ENCODE data around the gene GLP2R.

Gene GLP2R

DNA sequence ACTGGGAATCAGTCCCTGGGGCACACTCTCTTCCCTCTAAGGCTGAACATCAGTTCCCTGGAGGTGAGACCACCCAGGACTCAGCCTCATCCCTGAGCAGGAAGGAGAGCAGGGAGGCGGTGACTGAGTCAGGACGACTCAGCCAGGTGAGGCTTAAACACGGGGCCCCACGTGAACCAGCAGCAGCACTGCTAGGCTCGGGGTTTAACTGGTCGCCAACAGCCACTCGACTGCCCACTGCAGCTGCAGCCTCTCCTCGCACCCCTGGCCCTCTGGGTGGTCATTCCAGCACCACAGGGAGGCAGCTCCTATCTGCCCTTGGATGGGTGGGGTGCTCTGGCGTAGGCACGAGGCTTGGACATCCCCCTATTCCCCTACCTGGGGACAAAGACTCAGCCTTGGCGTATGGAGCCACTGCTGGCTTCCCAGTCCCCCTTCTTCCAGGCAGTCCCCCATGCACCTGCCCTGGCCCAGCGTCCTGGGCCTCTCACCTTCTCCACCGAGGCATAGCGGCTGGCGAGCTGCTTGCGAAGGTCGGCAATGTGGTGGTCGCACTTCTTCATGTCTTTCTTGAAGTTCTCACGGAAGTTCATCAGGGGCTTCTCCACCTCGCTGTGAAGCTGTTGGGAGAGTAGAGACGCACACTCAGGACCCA, 100.6 kb downstream of the GLP2R start:
- no peak for DNase-seq

DNA sequence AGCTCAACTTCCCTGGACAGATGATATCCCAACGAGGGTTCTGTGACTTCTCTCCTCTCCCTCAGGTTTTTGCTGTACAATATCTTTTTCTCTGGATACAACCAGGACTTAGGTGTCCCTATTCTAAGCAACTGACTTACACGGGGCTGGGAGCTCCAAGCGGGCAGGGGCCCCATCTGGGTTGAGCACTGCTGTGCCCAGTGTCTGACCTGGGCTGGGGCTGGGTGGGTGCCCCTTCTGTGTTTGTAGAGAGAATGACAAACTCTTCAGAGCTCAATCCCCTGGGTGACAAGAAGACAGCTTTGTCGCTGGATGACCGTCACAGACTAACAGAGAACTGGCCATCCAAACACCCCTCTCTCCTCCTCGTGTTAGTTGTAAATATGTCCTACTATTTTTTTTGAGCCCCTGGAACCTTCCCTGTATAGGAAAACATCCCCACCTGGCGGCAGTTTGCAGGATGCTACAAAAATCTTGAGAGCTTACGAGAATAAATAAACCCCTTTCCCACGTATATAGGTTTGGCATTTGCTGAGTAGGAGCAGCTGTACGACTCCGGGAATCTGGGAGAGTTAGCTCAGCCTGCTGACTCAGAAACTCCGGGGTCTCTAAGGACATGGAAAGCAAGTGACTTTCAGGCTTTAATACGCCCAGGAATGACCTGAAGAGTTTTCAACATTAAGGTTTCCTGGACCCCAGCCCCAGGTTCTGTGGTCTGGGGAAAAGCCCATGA, 103.0 kb downstream of the GLP2R start:
- no peak for DNase-seq

DNA sequence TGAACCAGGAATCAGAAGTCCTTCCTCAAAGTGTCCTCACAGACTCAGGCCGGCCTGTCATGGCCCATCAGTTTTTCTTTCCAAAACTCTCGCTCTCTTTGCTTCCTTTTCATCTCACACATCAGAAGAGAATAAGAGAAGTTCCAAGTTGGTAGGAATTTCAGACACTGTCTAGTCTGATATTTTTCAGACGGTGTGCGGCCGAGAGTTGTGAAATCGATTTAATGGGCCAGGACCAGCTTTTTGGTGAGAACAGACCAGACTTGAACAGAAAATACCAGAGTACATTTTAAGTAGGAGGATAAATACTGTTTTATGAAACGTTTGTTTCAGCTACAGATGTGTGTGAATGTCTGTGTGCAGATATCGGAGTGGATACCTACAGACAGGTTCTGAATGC, 104.1 kb downstream of the GLP2R start:
- no peak for DNase-seq

DNA sequence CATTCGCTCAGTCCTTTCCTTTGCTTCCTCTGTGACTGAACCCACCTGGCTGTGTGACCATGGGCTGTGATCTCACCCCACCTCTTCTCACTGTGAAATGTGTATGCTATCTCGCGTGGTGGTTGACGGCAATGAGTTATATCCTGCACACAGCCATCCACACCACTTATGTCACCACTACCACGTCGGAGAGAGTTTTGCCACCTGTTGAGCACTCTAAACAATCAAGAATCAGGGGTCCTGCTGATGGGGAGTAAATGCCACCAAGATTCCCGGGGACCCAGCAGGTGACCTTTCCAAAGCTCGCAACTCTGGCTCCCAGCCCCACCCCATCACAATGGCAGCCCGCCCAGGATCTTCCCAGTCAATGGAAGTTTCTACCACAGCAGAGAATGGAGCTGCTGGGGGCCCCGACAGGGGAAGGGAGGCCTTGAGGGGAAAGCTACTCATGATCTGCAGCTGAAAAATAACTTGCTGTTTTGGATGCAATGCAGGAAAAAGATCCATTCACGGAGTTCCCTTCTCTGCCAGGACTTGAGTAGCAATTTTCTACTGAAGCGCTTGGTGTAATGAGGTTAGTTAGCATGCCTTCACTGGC, 105.5 kb downstream of the GLP2R start:
- DNase-seq = no peak

DNA sequence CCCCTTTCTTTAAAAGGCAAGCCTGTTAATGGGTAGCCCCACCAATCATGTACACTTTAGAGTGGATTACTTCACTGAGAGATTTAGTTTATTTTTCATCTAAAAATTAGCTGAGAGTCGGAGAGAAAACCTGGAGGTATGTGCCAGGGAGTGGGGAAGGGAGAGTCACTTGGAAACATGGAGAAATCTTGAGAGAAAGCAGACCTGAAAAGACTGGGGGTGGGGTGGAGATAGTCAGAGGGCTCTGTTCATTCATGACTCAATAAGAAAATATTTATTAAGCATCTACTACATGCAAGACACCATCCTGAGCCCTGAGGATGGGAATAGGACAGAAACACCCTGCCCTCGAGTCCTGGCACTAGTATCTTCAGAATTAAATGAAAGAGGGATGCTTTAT, 106.8 kb downstream of the GLP2R start:
- no peak for DNase-seq

DNA sequence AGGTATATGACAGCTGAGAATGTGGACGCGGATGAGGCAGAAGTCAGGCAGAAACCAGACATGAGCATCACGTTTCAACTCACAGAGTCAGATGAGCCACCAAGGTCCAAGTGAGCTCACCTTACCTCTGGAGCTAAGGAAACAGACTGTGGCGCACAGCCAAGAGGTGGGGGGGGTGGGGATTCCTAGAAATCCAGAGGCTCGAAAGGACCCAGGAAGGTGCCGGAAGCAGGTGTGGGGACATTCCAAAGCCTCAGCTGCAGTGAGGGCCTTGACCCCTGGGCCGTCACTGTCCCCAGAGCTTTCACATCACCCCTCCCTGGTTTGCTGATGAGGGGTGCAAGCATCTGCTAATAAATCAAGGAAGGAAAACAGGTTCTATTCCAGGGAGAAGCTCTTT, 108.6 kb downstream of the GLP2R start:
- DNase-seq = no peak

DNA sequence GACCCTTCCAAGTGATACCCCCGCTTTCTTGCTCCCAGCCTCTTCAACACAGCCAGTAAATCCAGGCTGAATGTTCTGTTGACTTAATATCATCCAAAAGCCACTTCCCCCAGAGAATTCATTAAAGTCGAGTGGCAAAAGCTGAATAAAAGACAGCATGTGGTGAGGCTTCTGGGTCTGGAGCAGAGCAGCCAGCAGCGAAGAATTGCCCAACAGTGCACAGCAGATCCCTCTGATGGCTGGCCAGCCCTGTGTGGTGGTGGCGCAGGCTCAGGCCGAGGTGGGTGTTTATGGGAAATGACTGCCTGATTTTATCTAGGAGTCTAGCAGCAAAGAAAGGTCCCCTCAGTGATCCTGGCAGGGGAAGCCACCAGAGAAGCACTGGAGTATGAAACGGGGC, 109.7 kb downstream of the GLP2R start:
- no peak for DNase-seq

DNA sequence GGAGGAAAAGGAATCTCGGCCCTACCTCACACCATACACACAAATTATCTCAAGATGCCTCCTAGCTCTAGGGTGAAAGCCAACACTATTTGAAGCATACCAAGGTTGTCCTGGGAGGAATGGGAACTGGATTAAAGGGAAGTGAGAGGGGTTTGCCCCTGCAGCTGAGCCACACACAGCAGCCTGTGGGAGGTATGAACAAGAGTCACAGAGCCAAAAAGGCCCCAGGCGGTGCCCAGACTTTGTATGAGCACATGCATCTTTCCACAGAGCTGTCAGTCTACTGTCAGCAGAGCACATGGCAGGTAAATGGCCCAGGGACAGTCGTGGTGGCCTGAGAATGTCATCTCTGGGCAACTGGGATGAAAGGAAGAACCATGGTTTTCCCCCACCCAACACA, 110.4 kb downstream of the GLP2R start:
- no peak for DNase-seq

DNA sequence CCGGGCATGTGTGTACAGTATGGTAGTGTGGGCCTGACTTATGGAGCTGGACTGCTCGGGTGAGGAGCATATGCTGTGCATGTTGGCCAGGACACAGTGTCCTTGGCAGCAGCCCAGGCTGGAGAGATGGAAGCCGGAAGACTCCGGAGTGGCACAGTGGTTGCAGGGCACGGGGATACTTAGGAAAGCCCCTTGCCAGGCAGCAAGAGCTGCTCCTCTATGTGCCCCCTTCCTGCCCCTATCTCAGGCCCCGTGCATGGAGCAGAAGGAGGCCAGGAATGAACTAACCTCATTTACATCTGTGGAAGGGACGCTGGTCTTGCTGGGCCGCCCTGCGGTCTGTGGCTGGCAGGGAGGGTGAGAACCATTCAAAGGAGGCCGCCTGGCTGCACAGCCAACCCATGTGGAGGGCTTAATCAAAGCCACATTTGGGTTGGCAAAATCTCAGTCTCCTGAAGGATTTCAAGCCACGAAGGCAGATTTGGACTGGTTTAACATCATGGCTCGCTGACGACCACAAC, 111.6 kb downstream of the GLP2R start:
- no peak for DNase-seq

DNA sequence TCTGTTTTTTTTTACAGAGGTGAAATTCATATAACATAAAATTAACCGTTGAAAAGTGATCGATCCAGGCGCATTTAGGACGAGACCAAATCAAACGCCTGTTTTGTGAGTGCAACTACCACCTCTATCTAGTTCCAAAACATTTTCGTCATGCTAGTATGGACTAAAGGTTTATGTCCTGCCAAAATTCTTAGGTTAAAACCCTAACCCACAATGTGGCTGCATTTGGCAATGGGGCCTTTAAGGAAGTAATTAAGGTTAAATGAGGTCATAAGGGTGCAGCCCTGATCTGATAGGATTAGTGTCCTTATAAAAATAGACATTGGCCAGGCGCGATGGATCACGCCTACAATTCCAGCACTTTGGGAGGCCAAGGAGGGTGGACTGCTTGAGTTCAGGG, 112.2 kb downstream of the GLP2R start:
- DNase-seq = no peak

DNA sequence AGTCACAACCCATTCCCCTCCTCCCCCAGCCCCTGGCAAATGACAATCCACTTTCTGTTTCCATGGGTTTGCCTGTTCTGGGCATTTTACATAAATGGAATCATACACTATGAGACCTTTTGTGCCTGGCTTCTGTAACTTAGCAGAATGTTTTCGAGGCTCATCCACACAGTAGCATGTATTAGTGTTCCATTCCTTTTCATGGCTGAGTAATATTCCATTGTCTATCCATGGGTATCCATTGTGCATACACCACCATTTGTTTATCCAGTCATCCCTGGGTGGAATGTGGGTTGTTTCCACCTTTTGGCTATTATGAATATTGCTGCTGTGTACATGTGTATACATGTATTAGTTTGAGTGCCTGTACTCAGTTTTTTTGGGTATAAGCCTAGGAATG, 113.0 kb downstream of the GLP2R start:
- no peak for DNase-seq

DNA sequence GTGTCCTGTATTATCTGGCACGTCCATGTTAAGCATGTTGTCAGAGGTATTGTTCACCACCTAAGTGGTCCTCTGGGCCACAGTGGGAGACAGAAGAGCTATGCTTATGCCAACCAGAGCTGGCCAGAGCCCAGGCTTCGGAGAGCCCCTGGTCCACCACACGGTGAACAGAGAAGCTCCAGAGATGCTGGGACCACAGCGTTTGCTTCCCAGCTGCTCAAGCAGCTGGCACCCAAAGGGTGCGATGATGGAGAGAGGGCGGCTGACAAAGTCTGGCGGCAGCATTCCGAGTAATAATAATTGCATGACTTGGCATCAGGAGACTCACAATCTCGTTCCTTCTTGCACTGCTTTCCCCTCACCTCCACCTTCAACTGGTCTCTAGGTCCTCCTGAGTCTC, 115.1 kb downstream of the GLP2R start:
- DNase-seq = no peak

DNA sequence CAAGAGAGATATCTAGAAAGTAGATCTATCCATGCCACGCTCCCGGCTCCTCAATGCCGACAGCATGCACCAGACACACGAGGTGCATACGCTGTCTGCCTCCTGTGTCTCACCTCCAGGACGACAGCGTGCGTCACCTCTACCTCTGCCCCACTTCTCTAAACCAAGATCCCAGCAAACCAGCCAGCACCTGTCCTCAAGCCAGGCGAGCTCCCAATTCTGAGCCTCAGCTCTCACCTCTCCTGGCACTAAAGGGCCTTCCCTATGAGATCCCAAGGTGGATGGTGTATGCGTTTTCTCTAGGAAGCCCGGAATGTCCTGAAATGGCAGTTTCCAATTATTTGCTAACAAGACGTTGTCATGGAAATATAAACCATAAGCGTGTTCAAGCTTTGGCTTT, 115.6 kb downstream of the GLP2R start:
- DNase-seq = no peak

Data from CD4-positive, alpha-beta T cell treated with Interleukin-10 for 1 hour (primary cell).